Astrocyte of the cerebellum (primary cell): ENCODE results near the gene INTS6.

Experiments used
- DNase-seq: peaks from one replicate; pipeline ENCODE4 v3.0.0-alpha.2; 2011; ENCODE audit warnings: low read depth
- H3K4me3 ChIP-seq: 2 replicates; pipeline ENCODE4 v1.5.1; 2011; ENCODE audit warnings: mild to moderate bottlenecking, low read depth, low read length, moderate library complexity
- CTCF ChIP-seq: IDR thresholded peaks from 2 replicates; pipeline ENCODE4 v1.5.1; 2012; ENCODE audit warnings: low read length, low read depth, moderate library complexity, mild to moderate bottlenecking; ENCODE audit errors: missing control alignments
- in situ Hi-C: cut with HindIII; loops from 2 replicates; pipeline ENCODE4 v1.10.0; 2017; ENCODE audit warnings: low sequenced_read_pairs

The INTS6 gene

GRCh38 chr13:51324714-51325420 lies 128.0 kb downstream of the INTS6 start:
- no peak for TF ChIP-seq CTCF
- H3K4me3 ChIP-seq: no peak overlapping the region
- in situ Hi-C loops: no loop called here
- no peak for DNase-seq

GRCh38 chr13:51323824-51324511 lies 128.9 kb downstream of the INTS6 start:
- TF ChIP-seq CTCF: no peak
- DNase-seq: no peak
- no peak overlapping the region for H3K4me3 ChIP-seq
- in situ Hi-C loops: no loop called here

- H3K4me3 ChIP-seq: no peak overlapping the region
Observed at GRCh38 chr13:51322826-51323225, 130.0 kb downstream of the INTS6 start.

GRCh38 chr13:51321836-51322235 lies 131.0 kb downstream of the INTS6 start:
- DNase-seq: no peak
- in situ Hi-C loops: no loop called here
- H3K4me3 ChIP-seq: no peak overlapping the region
- TF ChIP-seq CTCF: no peak

More at GRCh38 chr13:51322826-51323225, 130.0 kb downstream of the INTS6 start:
- DNase-seq: no peak
- TF ChIP-seq CTCF: no peak
- in situ Hi-C loops: no loop called here

GRCh38 chr13:51318876-51319275 lies 134.0 kb downstream of the INTS6 start:
- no peak for DNase-seq
- TF ChIP-seq CTCF: no peak
- no peak overlapping the region for H3K4me3 ChIP-seq
- in situ Hi-C loops: no loop called here

GRCh38 chr13:51318015-51318414 lies 134.8 kb downstream of the INTS6 start:
- in situ Hi-C loops: no loop called here
- no peak for TF ChIP-seq CTCF
- DNase-seq: no peak
- no peak overlapping the region for H3K4me3 ChIP-seq
